Adipose tissue (tissue), 3 donors: ENCODE data around the gene PEX16. TPM values are rescaled to one million over a fixed set of nuclear protein-coding genes. Genes with fewer than 3 reads are reported as not detected.

ENCODE experiments used
- H3K27ac ChIP-seq: one replicate; pipeline ENCODE4 v1.5.1; 2013; ENCODE audit warnings: low read depth, low read length
- WGBS, 3 donors: extraction: QIAGEN DNeasy Blood & Tissue Kit; methylation state at CpG; one replicate each; pipeline ENCODE4 v1.1.7; 2013; 5-methylcytosine and 5-hydroxymethylcytosine counted together
- polyA plus RNA-seq, 3 donors: library from polyadenylated mRNA; stranded (reverse); fragments of 200-250 nt; gene quantifications; one replicate each; pipeline ENCODE4 v1.2.3, GENCODE V29; 2013
- donor health status: healthy with polysubstance abuse.
- donor health status: Bipolar disorder and iron deficiency.
- donor health status: healthy.

Gene PEX16
- polyA plus RNA-seq, 3 donors: 17.9 to 40.8 (median 35.1) TPM

DNA sequence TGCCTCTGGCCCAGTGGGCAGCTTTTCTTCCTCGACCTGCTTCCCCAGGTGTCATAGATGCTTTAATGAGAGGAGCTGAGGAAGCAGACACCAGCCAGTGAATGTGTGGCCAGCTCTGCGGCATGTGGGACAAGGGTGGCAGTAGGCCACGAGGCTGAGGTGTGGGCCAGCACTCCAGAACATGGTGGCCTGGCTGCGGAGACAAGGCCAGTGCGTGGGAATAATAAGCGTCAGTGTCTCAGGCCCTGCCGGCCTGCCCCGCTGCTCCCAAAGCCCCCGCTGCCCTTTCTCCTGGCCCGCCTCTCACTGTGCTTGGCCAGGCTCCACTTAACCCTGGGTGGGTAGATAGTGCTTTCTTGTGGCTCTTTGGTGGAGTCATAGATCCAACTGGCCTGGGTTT is 30.1 kb downstream of the PEX16 start:
- H3K27ac ChIP-seq: no peak overlapping the region
- 87 to 93% (median 92%) methylated on average over 10 of the region's 10 CpGs for WGBS, 3 donors

DNA sequence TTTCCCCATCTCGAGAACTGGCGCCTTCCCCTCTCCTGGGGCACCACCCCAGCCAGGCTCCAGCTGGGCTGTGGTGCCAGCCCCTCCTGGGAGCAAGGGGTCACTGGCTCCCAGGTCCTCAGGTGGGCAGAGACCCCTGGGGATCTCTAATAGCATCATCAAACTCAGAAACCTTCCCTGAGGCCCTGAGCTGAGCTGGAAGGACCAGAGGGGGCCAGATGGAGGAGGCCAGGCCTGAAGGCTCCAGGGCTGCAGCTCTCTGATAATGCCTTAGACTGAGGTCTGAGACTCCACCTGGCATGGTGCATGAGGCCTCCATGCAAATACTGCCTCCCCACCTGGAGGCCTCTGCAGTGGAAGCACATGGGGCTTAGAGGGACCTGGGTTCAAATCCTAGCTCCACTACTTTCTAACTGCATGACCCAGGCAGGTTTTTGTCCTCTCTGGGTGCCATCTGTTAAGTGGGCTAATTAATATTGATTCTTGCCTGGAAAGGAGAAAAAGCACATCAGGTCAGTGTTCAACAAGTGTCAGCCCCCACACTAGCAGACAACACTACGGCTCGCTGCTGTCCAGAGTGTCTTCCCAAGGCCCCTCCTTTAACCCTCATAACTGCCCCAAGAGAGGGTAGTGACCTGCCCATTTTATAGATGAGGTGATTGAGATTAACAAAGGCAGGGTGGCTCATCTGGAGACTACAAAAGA is 30.7 kb downstream of the PEX16 start:
- H3K27ac ChIP-seq: no peak overlapping the region
- 88 to 92% (median 92%) methylated on average over 4 of the region's 4 CpGs for WGBS, 3 donors

DNA sequence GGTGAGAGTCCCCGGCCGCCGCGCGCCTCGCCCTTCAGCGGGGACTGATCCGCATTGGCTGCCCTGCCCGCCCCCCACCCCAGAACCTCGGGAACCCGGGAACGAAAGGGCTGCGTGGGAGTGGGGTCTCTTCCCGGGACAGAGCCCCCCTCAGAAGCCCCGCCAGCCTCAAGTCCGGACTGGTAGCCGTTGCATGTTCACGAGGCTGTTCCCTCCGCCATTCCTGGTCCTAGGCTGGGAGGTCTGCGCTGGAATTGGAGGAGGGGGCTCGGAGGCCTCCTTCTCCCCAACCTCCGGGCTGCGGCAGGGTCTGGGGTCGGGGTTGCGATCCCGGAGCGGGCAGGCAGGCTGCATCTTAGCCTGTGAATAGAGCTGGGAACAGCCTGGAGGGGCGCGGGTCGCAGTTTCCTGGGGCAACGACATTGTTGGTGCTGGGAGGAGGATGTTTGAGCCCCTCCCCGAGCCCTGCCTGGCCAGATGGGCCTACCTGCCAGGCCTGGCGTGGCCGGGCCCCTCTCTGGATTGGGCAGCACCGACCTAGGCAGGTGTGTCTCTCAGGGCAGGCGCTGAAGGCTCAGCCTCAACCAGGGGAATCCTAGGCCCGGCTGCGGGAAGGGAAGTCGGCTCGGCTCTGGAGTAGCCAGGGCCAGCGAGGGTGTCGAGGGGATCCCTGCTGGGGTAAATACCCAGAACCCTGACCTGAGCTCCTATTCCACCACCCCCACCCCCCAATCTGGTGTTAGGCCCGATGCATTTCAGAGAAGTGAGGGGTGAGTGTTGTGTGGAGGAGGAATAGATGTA is 31.6 kb downstream of the PEX16 start:
- 16 to 20% (median 17%) methylated on average over 42 to 43 of the region's 43 CpGs for WGBS, 3 donors
- no peak overlapping the region for H3K27ac ChIP-seq

DNA sequence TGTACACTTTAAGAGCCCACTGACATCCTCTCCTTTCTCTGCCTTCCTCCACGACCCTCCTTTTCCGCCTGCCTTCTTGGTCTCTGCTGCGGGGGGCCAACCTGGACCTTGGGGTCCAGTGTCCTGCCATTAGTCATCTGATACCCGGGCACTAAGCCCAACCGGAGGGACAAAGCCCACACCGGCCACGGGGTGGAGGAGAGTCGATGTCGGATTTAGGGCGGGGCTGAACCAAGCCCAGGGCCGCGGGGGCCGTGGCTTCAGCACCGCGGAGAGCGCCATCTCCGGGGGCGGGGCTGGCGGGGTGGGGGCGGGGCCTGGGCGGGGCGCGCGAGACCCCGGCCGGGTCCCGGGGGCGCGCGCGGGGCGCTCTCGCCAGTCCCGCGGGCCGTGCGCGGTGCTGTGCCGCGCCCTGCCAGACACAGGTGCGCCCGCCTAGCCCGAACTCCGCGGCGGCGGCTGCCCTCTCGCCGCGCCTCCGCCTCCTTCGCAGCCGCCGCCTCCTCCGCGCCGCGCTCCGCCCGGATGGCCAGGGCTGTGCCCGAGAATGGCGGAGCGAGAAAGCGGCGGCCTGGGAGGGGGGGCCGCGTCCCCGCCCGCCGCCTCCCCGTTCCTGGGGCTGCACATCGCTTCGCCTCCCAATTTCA is 32.3 kb downstream of the PEX16 start, which contains the start of gene MAPK8IP1:
MAPK8IP1 (plus strand) TSS at position 378 of the 647 bp plus-strand sequence; CDS start at position 548, 170 bp downstream.
- 2 to 3% (median 2%) methylated on average over 34 to 72 of the region's 73 CpGs for WGBS, 3 donors

DNA sequence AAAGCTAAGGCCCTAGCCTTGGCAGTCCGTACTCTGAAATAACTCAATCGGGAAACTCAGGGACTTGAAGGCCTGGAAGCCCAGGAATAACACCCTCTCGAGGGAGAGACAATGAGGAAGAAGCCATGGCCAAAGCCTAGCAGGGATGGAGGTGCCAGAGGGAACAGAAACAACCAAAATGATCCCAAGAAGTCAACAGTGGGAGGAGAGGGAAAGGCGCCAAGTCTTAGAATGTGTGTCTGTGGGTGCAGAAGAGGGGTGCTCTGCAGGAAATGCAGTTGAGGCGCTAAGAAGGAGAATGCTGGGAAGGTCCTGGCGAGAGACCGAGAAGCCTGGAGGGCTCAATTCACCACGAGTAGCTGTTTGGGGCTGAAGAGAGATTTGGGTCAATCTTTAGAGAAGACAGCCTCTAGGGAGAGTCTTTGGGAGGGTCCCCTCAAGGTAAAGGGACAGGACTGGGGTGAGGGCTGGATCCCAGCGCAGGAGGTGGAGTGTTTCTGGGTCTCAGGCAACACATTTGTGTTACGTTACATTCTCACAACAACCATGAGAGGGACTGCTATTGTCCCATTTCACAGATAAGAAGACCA is 33.0 kb downstream of the PEX16 start:
- WGBS, 3 donors: 82 to 90% (median 85%) methylated on average over 10 of the region's 10 CpGs
- H3K27ac ChIP-seq: no peak overlapping the region

More for the DNA sequence above, 32.3 kb downstream of the PEX16 start, which contains the start of gene MAPK8IP1:
- H3K27ac ChIP-seq: no peak within 1 kb of the TSS

DNA sequence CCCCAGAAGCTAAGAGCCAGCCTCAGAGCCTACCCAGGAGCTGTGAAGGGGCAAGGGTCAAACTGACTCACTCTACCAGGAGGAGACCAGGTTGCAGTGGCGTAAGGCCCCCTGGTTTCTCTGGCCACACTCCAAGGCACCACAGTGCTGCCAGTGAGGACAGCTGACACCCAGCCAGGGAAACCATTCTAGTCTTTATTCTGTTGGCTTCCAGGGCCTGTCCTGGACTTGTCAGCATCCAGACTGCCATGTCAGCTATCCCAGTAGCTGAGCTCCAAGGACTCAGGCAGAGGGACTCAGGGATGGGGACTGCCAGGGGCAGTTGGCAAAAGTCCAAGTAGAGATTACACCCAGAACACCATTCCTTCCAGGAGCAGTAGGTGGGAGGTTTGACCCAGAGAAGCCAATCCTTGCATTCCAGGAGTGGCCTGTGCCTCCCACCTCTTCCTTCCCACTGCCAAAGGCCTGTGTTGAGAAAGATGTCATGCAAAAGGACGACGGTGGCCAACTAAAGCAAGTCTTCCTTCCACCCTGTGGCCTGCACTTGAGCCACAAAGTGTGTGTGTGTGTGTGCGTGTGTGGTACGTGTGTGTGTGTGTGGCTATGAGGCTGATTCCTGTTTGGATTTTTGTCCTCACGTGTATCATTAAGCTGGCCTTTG is 35.8 kb downstream of the PEX16 start:
- H3K27ac ChIP-seq: no peak overlapping the region
- 66 to 89% (median 75%) methylated on average over 6 of the region's 6 CpGs for WGBS, 3 donors

DNA sequence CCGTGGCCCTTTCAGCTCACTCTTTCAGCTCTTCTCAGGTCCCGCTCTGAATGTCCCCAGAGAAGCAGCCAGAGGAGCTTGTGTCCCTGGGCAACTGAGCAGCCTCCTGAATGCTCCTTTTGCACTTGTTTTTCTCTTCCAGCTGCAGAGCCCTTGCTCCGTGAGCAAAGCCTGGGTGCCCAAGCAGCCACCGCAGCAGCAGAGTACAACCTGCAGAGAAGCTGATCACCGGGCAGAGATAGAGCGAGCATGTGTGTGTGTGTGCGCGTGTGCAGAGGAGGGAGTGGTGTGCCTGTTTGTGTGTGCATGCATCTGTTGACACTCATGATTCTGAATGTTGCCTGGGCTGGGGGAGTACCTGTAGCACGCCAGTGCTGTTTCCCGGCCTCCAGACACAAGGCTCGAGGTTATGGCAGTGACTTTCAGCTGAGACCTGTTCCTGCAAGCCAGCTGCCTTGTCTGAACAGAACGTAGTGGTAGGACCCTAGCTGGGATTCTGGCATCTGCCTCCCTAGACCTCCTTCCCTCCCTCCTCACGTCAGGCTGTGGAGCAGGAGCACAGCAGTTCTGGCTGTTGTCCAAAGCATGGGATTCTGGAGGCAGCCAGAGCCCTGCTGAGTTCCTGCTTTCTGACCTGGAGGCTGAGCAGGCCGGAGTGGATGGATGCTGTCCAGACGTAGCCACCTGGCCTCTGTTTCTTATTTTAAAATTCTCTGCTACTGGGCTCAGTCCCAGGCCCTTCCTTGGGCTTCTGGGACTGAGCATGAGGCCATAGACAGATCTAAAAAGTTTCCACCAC is 36.7 kb downstream of the PEX16 start:
- no peak overlapping the region for H3K27ac ChIP-seq

DNA sequence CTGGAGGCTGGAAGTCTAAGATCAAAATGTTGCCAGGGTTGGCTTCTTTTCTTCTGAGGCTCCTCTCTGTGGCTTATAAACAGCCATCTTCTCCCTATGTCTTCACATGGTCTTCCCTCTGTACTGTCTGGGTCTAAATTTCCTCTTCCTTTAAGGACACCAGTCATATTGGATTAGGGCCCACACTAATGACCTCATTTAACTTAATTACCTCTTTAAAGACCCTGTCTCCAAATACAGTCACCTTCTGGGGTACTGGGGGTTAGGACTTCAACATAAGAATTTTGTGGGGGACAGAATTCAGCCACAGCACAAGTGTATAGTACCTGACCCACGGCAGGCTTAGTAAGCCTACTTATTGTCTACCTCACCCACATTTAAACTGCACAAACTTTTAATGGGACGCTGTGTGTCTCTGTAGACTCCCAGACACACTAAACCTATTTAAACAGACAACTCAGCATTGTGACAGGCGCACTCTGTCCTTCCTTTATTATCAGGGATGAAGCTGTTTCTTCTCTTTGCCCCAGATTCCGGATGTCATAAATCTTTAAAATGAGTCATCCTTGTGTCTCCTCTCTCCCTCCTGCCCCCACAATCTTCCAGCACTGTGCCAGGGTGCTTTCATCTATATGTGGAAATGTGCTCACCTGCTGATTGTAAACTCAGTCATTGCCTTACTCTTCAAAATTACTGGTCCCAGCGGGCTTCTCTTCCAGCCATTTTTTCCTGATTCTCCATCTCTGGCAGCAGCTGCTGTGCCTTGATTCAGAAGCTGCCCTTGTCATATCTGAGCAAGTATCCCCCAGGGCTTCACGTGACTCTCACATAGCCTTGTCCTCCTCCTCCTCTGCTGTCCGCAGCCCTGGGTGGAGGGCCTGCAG is 37.6 kb downstream of the PEX16 start:
- 75 to 90% (median 75%) methylated on average over 7 of the region's 7 CpGs for WGBS, 3 donors
- no peak overlapping the region for H3K27ac ChIP-seq

More for the DNA sequence above, 36.7 kb downstream of the PEX16 start:
- WGBS, 3 donors: 82 to 86% (median 86%) methylated on average over 15 of the region's 15 CpGs

DNA sequence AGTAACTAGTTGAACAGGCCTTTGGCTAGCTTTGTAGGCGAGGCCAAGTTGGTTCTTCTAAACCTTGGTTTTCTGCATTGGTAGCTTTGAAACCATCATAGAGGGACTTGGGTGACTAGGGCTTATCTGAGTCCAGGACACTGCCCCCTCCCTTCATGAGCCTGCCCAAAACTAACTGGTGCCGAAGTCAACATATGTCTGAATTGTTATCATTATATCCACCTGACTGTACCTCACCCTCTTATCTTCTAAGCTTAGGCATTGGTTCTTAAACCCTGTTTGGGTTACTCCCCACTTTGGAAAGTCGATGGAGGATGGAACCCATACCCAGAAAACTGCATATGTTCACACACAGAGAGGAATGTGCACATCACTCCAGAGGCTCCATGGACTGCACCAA is 39.8 kb downstream of the PEX16 start:
- no peak overlapping the region for H3K27ac ChIP-seq
- WGBS, 3 donors: 82 to 97% (median 92%) methylated on average over 3 of the region's 3 CpGs

DNA sequence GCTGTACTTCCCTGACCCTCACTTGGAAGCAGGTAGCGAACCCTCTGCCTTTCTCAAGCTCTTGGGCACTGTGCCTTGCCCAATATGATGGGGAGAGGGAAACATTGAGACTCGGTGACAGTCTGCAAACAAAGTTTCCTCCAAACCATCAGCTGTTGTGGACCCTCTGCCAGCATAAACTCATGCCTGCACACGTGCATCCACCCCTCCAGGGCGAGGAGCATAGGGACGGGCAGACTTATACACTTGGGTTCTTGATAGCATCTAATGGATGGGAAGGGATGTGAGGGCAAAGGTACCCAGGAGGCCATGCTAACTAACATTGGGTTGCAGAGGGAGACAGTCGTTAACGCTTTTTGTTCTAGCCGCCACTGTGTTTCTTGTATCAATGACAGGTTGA is 40.5 kb downstream of the PEX16 start:
- no peak overlapping the region for H3K27ac ChIP-seq
- WGBS, 3 donors: 82 to 92% (median 92%) methylated on average over 8 of the region's 8 CpGs

DNA sequence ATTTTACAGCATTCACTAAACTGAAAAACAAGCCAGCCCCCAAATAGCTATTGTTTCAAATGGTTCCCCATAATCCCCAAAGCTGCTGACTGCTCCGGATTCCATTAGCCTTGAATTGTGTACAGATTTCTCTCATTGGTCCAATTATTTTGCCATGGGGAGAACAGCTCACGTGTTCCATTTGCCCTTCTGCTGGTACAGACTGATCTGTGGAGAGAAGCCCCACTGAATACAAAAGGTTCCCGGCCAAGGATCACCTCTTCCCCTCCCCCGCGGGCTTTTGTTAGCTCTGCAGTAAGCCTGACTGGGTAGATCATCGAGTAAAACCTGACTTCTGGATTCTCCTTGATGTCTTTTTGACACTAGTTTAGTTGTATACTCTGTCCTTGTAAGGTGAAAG is 41.3 kb downstream of the PEX16 start:
- WGBS, 3 donors: 64 to 76% (median 72%) methylated on average over 6 of the region's 6 CpGs
- H3K27ac ChIP-seq: no peak overlapping the region

DNA sequence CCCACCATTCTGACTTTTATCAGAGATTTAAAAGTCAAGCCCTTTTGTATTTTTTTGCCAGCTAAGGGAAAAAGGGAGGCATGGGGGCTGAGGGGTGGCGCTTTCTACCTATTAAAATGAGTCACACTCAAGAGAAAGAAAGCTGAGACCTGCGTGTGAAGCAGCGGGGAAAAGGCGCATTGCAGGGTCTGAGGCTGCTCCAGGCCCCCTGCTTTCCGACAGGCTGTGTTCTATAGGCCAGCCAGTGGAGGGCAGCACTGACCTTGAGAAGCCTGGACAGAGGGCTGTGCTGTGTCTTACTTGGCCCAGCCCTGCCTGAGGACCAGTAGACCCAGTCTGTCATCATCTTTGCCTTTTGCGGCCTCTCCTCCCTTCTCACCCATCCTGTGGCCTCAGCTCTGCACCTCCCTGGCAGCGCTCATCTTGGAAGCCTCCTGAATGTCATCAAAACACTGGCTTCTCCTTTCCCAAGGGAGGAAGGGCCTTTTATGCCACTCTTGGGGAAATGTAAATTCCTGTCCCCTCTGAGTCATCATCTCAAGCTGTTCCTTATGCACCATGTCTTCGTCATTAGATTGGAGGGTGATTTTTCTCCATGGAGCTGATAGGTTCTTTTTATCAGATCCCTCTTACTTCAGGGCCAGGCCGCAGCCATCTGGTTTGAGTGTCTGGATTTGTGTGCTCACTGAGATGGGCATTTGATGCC is 44.9 kb downstream of the PEX16 start:
- H3K27ac ChIP-seq: no peak overlapping the region
- 67 to 79% (median 70%) methylated on average over 9 of the region's 9 CpGs for WGBS, 3 donors

DNA sequence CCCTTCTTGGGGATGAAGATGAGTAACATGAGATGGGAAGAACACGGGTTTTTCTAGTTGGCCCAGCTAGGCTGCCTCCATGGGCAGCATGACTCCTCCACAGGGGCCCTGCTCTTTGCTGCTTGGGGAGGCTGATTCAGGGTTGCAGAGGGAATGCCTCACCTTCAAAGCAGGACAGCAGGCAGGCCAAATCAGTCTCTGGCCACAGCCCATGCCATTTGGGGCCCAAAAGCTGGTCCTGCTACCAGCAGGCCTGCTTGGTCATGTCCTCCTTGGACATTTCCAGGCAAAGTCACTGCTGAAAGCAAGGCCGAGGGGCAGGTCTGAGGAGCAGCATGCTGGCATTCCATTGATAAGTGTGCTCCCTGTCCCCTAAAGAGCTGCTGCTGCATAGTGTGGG is 46.0 kb downstream of the PEX16 start:
- no peak overlapping the region for H3K27ac ChIP-seq
- 87 to 100% (median 91%) methylated on average over 1 to 2 of the region's 2 CpGs for WGBS, 3 donors

DNA sequence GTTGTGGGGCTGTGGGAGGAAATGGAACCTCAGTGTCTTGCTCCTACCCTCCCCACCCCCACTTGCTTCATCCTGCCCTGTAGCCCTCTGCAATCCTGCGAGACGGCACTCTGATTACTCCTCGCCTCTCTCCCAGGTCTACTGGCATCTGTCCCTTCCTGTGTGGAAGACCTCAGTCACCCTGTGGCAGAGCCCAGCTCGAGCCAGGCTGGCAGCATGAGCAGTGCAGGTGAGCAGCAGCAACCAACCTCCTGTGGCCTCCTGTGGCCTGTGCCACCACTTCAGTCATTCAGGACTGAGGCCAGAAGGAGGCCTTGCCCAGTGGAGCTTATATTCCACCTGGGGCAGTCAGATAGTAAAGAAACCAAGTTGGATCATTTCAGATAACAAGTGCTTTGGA is 47.0 kb downstream of the PEX16 start:
- no peak overlapping the region for H3K27ac ChIP-seq
- 85 to 92% (median 90%) methylated on average over 4 of the region's 4 CpGs for WGBS, 3 donors

DNA sequence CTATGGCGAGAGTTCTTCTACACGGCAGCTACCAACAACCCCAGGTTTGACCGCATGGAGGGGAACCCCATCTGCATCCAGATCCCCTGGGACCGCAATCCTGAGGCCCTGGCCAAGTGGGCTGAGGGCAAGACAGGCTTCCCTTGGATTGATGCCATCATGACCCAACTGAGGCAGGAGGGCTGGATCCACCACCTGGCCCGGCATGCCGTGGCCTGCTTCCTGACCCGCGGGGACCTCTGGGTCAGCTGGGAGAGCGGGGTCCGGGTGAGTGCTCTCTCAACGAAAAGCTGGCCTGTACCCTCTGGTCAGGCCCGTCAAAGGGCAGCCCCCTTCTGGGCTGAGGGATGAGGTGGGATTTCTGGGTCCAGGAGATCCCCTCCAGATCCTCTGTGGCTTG is 48.1 kb downstream of the PEX16 start:
- no peak overlapping the region for H3K27ac ChIP-seq
- 82 to 87% (median 87%) methylated on average over 12 of the region's 12 CpGs for WGBS, 3 donors

DNA sequence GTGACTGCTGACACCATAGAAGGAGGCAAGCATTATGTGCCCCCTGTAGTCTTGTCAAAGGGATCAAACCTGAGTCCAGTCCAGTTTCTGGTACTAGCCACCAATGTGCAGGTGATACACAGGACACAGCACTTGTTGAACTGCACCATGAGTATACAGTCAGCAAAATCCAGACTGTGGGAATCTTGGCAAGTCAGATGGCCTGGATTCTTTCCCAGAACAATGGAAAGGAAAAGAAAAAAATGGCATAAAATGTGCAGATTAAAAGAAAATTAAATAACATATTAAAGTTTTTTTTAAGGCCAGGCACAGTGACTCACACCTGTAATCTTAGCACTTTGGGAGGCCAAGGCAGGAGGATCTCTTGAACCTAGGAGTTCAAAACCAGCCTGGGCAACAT is 53.6 kb downstream of the PEX16 start:
- no peak overlapping the region for H3K27ac ChIP-seq
